ENCODE data around the gene ZFP92.

DNA sequence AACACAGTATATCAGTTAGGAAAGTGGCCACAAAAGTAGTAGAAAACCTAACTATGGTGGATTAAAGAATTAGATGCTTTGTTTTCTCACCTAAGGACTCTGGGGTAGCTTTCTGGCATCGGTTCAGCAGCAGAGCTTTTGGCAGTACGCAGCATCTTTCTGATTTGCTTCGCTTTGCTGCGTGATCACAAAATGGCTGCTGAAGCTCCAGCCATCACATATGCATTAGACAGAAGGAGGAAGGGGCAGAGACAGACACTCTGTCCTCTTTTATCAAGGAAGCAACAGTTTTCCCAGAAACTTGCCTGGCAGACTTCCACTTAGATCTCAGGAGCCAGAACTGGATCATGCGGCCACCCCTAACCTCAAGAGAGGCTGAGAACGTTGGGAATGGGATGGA, 19.5 kb downstream of the ZFP92 start:
- TF ChIP-seq, protein P1, sequence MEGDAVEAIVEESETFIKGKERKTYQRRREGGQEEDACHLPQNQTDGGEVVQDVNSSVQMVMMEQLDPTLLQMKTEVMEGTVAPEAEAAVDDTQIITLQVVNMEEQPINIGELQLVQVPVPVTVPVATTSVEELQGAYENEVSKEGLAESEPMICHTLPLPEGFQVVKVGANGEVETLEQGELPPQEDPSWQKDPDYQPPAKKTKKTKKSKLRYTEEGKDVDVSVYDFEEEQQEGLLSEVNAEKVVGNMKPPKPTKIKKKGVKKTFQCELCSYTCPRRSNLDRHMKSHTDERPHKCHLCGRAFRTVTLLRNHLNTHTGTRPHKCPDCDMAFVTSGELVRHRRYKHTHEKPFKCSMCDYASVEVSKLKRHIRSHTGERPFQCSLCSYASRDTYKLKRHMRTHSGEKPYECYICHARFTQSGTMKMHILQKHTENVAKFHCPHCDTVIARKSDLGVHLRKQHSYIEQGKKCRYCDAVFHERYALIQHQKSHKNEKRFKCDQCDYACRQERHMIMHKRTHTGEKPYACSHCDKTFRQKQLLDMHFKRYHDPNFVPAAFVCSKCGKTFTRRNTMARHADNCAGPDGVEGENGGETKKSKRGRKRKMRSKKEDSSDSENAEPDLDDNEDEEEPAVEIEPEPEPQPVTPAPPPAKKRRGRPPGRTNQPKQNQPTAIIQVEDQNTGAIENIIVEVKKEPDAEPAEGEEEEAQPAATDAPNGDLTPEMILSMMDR (IDR thresholded peaks at IDR 0.05) = no peak
- TF ChIP-seq POLR2A (IDR thresholded peaks at IDR 0.05) = no peak
